Fibroblast of mammary gland (primary cell): ENCODE measurements around the gene TDP1.

ENCODE experiments used
- DNase-seq: peaks from one replicate; pipeline ENCODE4 v3.0.0-alpha.2; 2010; ENCODE audit warnings: low read depth
- H3K4me3 ChIP-seq: 2 replicates; pipeline ENCODE4 v1.5.1; 2011; ENCODE audit warnings: low read depth, mild to moderate bottlenecking, low read length, moderate library complexity; ENCODE audit not compliant: control insufficient read depth
- CTCF ChIP-seq: conservative IDR thresholded peaks from 2 replicates; pipeline ENCODE4 v1.5.1; 2011; ENCODE audit warnings: low read depth, low read length, inconsistent platforms; ENCODE audit not compliant: control insufficient read depth, insufficient read depth

TDP1 gene

GRCh38 chr14:89986462-89987160 is 30.9 kb downstream of the TDP1 start:
- DNase-seq: no peak
- no peak for TF ChIP-seq CTCF

GRCh38 chr14:89987161-89987475 is 31.4 kb downstream of the TDP1 start:
- no peak for TF ChIP-seq CTCF
- no peak overlapping the region for H3K4me3 ChIP-seq
- no peak for DNase-seq

More at GRCh38 chr14:89986462-89987160, 30.9 kb downstream of the TDP1 start:
- no peak overlapping the region for H3K4me3 ChIP-seq

- H3K4me3 ChIP-seq: no peak overlapping the region
- DNase-seq: no peak
- TF ChIP-seq CTCF: no peak
Measured at GRCh38 chr14:89988787-89989186, 33.1 kb downstream of the TDP1 start.

GRCh38 chr14:89990218-89990617 is 34.5 kb downstream of the TDP1 start:
- no peak for DNase-seq
- TF ChIP-seq CTCF: no peak
- H3K4me3 ChIP-seq: no peak overlapping the region

GRCh38 chr14:89990623-89991275 is 35.0 kb downstream of the TDP1 start:
- no peak for TF ChIP-seq CTCF
- H3K4me3 ChIP-seq: no peak overlapping the region
- no peak for DNase-seq

GRCh38 chr14:89992273-89992672 is 36.5 kb downstream of the TDP1 start:
- H3K4me3 ChIP-seq: no peak overlapping the region
- no peak for TF ChIP-seq CTCF
- no peak for DNase-seq

- no peak for DNase-seq
- TF ChIP-seq CTCF: no peak
Measured at GRCh38 chr14:89996963-89997362, 41.2 kb downstream of the TDP1 start.

More at GRCh38 chr14:89996963-89997362, 41.2 kb downstream of the TDP1 start:
- H3K4me3 ChIP-seq: no peak overlapping the region
